DMS53 treated with DMSO at 0.1 percent for 48 hours (cell line): Measurements from ENCODE around the gene LPAR1.
"Not testable (repeated sequence)": the region's sequence is repeated elsewhere in the genome, so short reads cannot be mapped to it uniquely, and the experiment has no call there.

ENCODE experiments used
- DNase-seq: peaks from one replicate; lab custom pipeline; 2025; ENCODE audit not compliant: unreplicated experiment; lab: John Stamatoyannopoulos, UW

LPAR1 gene

DNA sequence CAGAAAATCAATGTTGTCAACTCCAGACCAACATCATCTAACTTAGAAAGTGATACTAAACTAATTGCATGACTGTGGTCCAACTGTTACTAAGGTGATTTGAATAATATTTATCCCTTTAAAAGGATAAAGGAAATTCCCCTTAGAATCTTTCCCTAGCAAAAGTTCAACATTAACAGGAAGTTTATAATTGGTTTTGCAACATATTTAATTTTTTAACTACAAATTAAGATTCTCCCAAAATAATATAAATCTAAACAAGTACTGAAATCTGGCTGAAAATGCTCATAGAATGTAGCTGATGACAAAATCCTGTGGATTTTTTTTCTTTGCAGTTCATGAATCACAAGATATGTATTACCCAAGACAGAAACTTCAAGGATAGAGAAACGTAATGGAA is 151.4 kb downstream of the LPAR1 start:
- DNase-seq = no peak

DNA sequence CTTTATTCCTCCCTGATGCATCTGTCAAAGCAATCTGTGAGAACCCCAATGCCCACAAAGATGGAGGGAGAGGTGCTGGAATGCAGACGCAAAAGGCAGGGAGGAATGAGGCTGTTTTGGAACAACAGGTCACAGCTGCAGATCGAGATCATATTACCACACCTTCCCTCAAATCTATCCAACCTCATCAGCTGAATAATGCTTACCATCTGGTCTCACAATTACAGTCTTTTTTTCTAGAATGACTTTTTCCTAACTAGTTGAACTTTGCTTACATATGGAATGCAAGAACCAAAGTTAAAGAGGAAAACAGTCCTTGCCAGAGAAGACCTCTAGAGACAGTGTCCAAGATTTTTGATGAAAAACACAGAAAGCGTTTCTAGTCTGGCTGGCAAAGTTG is 158.1 kb downstream of the LPAR1 start:
- no peak for DNase-seq

DNA sequence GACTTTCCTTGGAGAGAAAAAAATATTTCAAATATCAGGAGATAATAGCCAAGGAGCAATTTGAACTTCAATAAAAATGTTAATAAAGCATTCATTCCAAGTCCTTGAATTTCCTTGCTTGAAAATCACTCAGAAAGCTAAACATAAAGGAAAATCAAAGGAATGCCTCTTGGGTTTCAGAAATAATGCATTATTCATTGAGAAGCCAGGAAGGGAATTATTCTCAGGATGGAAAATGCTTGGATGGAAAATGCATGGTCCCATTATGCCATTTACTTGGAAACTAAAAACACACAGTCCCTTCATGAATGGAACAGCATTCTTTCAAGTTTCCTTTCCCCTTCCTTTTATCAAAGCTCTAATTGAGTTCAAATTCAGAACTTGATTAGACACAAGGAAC is 160.9 kb downstream of the LPAR1 start:
- no peak for DNase-seq

DNA sequence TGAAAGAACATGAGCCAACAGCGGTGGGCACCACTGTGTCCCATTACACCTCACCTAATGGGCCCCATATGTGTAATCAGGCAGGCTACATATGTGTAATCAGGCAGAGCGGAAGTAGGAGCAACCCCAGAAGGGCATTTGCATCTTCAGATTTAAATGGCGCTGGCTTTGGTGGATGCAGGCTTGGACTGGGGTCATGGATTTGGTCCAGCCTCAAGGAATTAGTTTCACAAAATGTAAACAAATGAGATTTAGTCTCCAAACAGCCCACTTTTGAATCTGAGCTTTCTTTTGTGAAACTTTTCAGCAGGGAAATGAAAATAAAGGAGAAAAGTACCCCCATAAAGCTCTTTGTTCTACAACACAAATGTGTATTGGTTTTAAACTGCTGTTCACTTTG is 161.3 kb downstream of the LPAR1 start:
- DNase-seq = no peak

DNA sequence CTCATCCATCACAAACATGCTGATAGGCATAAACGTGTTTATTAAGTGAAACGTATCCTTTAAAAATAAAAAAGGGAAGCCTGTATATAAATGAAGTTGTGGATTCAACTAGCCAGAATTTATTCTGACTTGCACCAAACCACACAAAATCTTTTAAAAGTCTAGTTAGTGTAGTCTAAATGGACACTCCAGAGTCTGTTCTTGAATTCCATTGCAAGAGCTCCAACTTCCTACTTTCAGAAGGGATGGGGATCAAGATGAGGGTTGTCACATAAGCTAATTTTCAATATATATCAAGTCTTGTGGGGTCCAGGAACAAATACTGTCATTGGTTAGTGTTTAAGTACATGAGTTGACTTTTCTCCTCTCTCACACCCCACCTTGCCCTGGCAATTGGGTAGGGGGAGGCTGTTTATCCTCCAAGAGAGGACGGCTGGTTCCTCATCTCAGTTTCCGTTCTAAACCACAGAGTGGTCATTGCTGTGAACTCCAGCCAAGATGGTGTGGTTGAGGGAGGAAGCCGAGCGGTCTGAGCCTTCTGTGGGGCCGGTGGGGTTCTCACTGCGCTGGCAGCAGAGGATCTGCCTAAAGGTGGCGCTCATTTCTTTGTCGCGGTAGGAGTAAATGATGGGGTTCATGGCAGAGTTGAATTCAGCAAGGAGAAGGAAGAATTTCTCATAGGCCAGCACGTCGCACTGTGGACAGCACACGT is 163.2 kb downstream of the LPAR1 start:
- DNase-seq = no peak

DNA sequence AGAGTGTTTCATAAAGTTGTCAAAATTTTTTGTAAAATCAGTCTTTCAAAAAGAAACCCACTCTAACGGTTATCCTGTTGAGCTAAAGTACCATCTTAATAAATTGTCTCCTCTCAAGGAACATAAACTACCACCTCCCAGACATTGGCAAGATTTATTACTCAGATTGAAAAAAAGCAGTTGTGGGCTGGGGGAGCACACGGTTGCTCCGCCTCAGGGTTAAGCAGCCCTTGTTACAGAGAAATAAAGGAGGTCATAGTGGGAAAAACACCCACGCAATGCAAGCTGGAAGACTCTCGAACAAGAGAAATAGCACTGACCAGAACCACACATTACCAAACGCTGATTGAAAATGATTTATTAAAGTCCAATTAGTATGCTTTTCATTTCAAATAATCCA is 165.3 kb downstream of the LPAR1 start:
- DNase-seq = no peak

DNA sequence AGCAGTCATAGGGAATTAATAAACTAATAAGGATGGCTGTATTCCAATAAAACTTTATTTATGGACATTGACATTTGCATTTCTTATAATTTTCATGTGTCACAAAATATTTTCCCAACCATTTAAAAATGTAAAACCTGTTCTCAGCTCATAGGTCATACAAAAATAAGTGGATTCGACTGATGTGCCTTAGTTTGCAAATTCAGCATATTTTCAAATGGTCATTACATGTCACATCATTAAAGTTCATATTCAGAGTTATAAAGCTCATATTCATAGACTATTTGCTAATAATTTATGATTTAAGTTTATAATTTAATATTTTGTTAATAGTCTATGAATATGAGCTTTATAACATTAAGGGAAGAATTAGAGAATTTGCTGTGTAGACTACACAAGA is 166.5 kb downstream of the LPAR1 start:
- no peak for DNase-seq

DNA sequence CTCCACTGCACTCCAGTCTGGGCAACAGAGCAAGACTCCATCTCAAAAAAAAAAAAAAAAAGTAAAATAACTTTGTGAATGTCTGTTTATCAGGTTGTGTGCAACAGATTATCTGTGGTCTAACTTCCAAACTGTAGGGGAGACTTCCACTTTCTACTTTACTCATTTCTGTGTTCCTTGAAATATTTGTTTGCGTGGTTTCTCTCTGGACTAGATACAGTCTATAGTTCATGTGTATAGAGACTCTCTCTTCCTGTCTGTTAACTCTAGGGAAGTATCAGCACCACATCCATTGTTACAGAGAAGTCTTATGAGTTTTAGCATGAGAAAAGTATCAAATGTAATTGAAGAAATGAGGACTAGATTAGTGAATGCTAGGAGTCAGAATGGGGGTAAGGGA is 168.3 kb downstream of the LPAR1 start:
- DNase-seq = no peak

DNA sequence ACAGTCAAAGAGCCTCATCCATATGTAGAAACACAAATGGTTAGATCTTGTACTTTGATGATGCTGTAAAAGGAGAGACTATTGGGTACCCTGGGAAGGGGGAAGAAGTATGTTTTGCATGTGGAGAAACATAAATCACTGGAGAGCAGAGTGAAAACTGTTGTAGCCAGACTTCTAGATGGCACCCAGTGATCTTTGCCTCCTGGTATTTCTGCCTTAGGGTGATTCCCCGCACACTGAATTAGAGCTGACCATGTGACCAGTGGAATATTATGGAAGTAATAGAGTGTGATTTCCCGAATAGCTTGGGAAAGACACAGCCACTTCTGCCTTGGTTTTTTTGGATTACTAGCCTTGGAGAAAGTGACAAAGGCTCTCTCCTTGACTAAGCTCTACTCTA is 174.3 kb downstream of the LPAR1 start:
- DNase-seq = no peak

DNA sequence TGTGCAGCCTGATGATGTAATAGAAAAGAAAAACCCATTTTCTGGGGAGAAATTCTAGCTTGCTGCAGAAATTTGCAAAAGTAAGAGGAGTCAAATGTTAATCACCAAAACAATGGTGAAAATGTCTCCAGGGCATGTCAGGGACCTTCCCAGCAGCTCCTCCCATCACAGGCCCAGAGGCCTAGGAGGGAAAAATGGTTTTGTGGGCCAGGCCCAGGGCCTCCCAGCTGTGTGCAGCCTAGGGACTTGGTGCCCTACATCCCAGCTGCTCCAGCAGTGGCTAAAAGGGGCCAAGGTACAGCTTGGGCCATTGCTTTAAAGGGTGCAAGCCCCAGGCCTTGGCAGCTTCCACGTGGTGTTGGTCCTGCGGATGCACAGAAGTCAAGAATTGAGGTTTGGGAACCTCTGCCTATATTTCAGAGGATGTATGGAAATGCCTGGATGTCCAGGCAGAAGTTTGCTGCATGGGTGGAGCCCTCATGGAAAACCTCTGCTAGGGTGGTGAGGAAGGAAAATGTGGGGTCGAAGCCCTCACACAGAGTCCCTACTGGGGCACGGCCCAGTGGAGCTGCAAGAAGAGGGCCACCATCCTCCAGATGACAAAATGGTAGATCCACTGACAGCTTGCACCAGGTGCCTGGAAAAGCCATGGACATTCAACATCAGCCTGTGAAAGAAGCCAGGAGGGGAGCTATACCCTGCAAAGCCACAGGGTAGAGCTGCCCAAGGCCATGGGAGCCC is 176.7 kb downstream of the LPAR1 start:
- not testable (repeated sequence) for DNase-seq

DNA sequence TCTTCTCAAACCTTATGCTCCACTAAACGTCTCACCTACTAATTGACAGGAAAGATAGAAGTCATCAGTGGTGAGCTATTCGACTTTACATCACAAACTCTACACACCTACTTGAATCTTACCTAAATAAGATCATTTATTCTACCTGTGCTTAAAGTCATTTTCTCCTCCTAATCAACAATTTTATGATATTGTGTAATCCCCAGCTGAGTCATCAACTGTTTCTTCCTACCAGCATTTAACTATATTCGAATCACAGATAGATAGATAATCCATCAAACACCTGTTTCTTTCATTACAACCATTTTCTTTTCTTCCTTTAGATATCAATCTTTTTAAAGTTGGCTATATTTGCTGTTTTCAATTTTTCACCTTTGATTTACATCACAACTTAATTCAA is 181.5 kb downstream of the LPAR1 start:
- no peak for DNase-seq

DNA sequence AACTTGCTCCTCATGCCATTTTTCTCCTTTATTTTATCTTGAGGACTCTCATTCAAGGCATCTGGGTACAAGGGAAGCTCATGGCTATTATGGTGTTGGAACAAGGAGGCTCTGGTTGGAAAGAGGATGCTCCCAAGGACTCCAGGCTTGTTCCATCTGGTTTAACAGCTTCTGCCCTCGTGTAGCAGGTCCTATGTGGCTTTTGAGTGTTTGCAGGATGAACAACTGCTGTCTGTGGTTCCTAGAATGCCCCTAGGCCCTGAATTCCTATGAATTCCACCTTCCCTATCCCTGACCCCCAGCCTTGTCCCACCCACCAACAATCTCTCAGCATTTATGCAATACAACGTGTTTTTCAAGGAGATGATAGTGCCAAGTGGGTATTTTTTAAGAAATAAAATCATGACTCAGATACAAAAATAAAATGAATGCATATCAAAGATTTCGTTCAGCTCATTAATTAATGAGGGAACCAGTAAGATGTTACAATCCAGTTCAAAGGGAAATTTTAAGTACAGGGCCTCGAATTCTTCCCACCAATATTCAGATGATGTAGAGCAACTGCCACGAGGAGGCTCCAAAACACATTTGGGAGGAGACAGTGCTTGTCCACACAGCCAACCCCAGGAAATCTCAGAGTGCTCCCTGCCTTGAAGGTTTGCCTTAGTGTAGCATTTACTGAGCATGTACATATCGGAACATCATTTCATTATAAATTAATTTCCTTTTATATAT is 187.7 kb downstream of the LPAR1 start:
- no peak for DNase-seq

DNA sequence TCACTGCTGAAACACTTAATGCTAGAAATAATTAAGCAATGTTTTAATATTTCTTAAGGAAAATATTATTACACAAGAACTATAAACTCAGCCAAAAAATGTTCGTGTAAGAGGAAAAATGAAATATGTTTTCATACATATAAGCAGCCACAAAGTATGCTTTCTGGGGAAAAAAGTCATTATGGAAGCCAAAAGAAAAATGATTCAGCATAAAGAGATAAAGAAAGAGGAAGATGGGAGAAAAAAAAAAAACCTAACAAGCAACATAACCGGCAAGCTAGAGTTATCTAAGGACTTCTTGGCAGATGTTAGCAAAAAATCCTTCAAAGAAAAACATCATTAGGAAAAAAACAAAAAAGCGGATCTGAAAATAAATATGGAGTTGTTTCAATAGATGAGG is 190.6 kb downstream of the LPAR1 start:
- no peak for DNase-seq

DNA sequence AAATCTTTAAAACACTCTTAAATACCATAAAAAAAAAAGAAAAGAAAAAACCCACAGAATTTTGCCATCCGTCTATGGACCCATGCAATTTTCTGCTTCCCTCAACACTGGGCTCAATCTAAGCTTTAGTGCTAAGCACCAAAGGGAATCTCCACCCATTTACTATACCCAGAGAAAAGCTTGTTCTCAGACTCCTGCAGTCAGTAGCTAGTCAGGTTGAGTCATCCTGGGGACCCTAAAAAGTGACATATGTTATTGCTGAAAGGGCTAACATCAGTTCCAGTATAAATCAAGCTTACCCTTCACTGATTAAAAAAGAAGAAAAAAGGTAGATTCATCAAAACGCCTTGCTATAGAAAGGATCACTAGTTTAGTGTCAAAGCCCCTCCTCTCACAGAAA is 192.1 kb downstream of the LPAR1 start:
- DNase-seq = no peak

DNA sequence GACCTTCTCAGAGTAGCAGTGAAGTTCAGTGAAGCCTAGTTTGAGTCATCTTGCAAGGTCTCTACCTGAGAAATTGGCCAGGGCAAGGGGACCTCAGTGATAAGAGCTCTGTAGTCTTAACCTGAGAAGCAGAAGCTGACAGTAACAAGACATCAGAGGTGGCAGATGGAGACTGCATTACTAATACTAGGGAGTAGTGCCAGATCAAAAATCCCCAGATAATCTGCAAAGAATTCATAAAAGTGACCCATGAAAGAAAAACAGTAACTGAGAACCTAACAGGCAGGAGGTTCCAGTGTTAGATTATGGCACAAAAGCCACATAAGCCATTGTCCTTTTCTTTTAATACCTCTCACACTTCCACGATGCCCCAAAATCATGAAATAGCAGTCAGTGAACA is 194.1 kb downstream of the LPAR1 start:
- DNase-seq = no peak

DNA sequence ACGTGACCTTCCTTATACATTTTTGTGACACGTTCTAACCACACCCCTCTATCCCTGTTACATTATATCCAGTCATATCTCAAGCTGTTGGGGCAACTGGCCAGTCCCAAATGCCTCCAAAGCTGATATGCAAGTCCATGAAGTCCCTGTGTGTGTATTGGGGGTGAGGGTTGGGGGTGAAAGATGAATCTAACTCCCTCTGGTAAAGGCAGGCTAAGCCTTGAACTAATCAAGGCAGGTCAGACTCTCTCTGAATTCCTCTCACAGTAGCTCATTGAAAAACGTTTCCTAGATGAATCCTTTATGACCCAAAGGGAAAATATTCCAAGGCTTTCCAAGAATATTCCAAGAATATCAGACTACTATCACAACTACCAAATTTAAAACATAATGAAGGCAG is 195.3 kb downstream of the LPAR1 start:
- no peak for DNase-seq

DNA sequence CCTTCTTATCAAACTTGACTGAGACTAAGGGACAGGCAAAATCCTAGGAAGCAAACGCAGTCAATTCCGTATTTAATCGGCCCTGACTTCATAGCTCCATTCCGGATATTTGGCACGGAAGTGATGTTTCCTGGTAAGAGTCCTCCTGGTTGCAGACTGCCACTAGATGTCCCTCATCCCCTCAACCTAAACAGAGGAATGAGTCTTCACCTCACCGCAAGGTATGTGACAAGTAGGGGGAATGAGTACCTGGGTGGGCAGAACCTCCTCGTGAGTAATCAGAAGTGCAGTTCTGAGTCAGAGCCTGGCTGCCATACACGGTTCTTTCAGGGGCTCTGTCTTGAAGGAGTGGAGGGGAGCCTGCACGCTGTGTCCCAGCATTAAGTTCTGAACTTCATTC is 196.1 kb downstream of the LPAR1 start:
- no peak for DNase-seq

DNA sequence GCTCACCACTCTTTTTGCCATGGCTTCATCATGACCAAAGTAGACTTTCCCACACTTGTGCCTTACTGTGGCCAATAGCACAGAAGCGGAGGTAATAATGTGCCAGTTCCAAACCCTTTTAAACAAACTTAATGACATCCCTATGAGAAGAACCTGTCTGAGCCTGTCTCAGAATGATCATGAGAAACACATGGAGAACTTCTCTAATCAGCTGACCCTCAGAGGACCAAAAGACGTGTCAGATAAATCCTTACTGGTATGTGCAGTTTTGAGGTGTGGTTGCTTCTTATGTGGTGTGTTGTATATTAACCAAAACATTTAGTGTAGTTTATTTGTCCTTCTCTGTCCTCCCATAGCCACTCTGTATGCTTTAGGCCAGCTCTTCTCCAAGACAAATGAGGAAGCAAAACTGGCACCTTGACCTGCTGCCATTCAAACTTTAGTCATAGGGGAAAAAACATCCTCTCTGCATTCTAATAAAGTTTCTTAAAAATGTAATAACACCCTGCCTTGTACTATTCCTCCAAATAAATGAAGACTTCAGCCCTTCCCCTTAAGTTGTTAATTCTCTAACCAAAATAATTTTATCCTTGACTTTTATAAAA is 200.8 kb downstream of the LPAR1 start:
- no peak for DNase-seq

DNA sequence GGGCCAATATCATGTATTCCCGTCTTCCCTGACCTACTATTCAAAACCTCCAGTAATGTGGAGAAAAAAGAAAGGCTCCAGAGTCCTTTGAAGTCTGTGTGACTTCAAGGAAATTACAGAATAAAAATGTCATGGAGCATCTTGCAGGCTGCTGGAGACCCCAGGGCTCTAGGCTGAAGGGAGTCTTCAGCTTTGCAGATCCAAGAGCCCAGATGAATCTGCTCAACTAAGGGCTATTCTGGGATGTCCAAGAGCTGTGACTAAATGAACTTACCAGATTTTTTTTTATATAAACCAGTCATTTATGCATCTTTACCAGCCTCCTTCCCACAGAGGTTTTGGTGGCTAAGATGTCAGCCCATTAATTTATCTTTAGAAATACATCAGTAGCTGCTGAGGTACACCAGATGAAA is 202.4 kb downstream of the LPAR1 start:
- DNase-seq = no peak

DNA sequence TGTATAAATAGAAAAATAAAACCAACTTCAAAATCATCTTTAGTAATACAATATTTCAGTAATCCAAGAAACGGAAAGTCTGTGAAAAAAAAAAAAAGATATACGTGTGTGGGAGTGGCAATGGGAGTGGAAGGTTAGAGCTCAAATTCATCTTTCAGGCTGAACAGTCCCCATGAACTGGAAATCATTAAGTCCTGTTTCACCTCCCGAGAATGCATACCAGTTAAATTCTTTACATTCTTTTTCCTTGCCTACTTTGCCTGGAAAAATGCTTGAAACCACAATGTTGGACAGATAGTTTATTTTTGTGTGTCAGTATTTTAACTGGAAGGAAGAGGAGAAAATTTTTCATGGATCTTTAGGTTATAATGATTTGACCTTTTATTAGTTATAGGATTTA is 202.9 kb downstream of the LPAR1 start:
- no peak for DNase-seq

DNA sequence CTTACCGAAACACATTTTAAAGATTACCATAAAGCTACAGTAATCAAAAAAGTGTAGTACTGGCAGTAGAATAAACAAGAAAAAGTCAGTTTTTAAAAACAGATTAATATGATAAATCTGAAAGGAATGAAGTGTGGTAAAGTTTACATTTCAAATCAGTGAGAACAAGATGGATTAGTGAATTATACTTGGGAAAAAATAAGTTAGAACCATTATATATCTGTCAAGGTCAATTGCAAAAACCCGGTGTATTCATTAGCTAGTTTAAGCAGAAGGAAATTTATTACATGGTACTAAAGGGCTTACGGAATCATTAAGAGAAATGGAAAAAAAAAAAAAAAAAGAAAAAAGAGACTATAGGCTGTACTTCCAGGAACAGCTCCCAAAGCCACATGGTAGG is 205.3 kb downstream of the LPAR1 start:
- DNase-seq = no peak

DNA sequence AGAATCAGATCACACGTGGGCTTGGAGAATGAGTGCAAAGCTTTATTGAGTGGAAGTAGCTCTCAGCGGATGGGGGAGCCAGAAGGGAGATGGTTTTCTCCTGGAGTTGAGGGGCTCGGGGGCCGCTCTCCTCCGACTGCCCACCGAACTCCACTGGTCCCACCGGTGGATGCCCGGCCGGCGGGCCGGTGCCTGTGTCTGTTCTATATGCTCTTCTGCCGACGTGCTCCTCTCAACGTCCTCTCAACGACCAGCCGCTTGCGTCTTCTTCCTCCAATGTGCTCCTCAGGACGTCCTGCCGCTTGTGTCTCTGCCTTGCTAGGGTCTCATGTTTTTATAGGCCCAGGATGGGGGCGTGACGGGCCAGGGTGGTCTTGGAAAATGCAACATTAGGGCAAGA is 207.8 kb downstream of the LPAR1 start:
- DNase-seq = no peak
